HG03342 (cell line): ENCODE measurements around the gene CDC14C.

Experiments used
- ATAC-seq: cut with Tn5 transposase; IDR thresholded peaks from one replicate; pipeline ENCODE4 v1.9.1; 2021; ENCODE audit warnings: mild to moderate bottlenecking, moderate library complexity; ENCODE audit not compliant: unreplicated experiment

The CDC14C gene

DNA sequence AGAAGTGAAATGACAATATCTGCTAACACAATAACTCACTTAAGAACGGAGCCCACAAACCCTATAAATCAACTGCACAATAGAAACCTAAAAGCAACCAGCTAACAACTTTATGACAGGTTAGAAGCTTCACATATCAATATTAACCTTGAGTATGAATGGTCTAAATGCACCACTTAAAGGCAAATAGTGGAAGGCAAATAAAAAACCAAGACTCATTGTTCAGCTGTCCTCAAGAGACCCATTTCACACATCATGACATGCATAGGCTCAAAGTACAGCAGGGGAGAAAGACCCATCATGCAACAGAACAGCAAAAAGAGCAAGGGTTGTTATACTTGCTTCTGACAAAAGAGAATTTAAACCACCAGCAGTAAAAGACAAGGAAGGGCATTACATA is 46.8 kb downstream of the CDC14C start:
- ATAC-seq: no peak

GRCh38 chr7:48976253-48976652 is 51.9 kb downstream of the CDC14C start:
- ATAC-seq: no peak

DNA sequence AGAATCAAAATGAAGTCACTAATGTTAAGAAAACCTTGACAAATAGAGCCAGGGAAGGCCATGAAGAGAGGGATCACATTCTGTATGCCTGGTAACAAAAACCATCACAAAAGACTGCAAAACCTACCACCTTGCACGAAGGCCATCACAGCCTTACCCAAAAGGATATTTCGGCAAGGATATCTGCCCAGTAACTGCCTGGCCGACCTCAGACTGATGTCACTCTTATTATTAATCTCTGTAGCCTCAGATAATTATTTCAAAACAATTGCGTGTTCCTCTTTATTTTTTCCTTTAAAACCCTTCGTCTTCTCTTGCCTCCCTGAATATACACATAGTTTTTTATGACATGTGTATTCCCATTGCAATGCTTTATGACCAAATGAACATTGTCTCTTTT is 52.5 kb downstream of the CDC14C start:
- no peak for ATAC-seq
